Sigmoid colon (tissue), 7 donors: ENCODE data around the gene ZCCHC14. TPM values are rescaled to one million over a fixed set of nuclear protein-coding genes. Genes with fewer than 3 reads are reported as not detected.
A peak's percentile ranks its signal among the peaks of the same experiment; 100 is the strongest.

Experiments
- DNase-seq: peaks from one replicate; pipeline ENCODE4 v3.0.0-alpha.2; 2019
- H3K27ac ChIP-seq, 4 donors: fragments of 200-600 bp; sonication (generic); one replicate each; pipeline ENCODE4 v1.5.1; 2016 to 2019; ENCODE audit warnings: mild to moderate bottlenecking in 1 of 4
- H3K27me3 ChIP-seq, 3 donors: fragments of 200-600 bp; sonication (generic); one replicate each; pipeline ENCODE4 v1.5.1; 2019; ENCODE audit warnings: mild to moderate bottlenecking in 1 of 3
- H3K36me3 ChIP-seq, 4 donors: fragments of 200-600 bp; sonication (generic); one replicate each; pipeline ENCODE4 v1.5.1; 2016 to 2019
- H3K4me1 ChIP-seq, 4 donors: fragments of 200-600 bp; sonication (generic); one replicate each; pipeline ENCODE4 v1.5.1; 2017 to 2019
- H3K4me3 ChIP-seq, 4 donors: fragments of 200-600 bp; sonication (generic); one replicate each; pipeline ENCODE4 v1.5.1; 2017 to 2019; ENCODE audit warnings: mild to moderate bottlenecking in 2 of 4, moderate library complexity in 1 of 4
- H3K9me3 ChIP-seq, 4 donors: fragments of 200-600 bp in 3 of 4; sonication (generic) in 3 of 4; one replicate each; pipeline versions ENCODE4 v1.5.1 to v1.6.1; 2013 to 2019
- CTCF ChIP-seq, 4 experiments: fragments of 450-650 bp in 3 of 4; fragments of 200-600 bp in 1 of 4; IDR thresholded peaks; one replicate each; pipeline ENCODE4 v1.5.1; 2016 to 2019; ENCODE audit warnings: antibody characterized with exemption in 4 of 4, mild to moderate bottlenecking in 3 of 4, moderate library complexity in 2 of 4
- EP300 ChIP-seq, 4 donors: sonication (generic); formaldehyde crosslinking; IDR thresholded peaks; one replicate each; pipeline ENCODE4 v1.6.1; 2017; ENCODE audit warnings: antibody characterized with exemption in 4 of 4
- POLR2A ChIP-seq, 2 donors: fragments of 450-650 bp; IDR thresholded peaks; one replicate each; pipeline ENCODE4 v1.6.1; 2016; ENCODE audit warnings: antibody characterized with exemption in 2 of 2, mild to moderate bottlenecking in 2 of 2, moderate library complexity in 2 of 2
- POLR2AphosphoS5 ChIP-seq, 4 donors: sonication (generic); formaldehyde crosslinking; IDR thresholded peaks; one replicate each; pipeline ENCODE4 v1.6.1; 2017; ENCODE audit warnings: antibody characterized with exemption in 4 of 4
- WGBS, 2 donors: extraction: QIAGEN DNeasy Blood & Tissue Kit; methylation state at CpG; one replicate each; pipeline ENCODE4 v1.1.7; 2013; 5-methylcytosine and 5-hydroxymethylcytosine counted together
- intact Hi-C: fragments of 100-400 bp; cut with DNase I; formaldehyde crosslinking; loops from one replicate; pipeline ENCODE4 v1.15.1; 2023
- polyA plus RNA-seq, 3 donors: library from polyadenylated mRNA; stranded (reverse); fragments of 200-250 nt; gene quantifications; one replicate each; pipeline ENCODE4 v1.2.3, GENCODE V29; 2013
- total RNA-seq, 4 donors: library from RNA; depleted of rRNA; stranded (reverse); fragments of >200 nt; gene quantifications; one replicate each; pipeline ENCODE4 v1.1.0, GENCODE V29; 2016
- donor health status: healthy with polysubstance abuse.
- donor health status: Bipolar disorder and iron deficiency.
- donor health status: healthy.

Gene ZCCHC14
- total and polyA plus RNA-seq, 7 donors = 6.0 to 23.8 (median 11.8) TPM

- 54 to 55% methylated on average over 5 of the region's 5 CpGs for WGBS, 2 donors
- Histone ChIP-seq H3K27ac (peak overlapping the region in 2 of 4 donors; percentile 75 to 80), H3K27me3 (no peaks in the 10 kb centered on the region), H3K4me3 (no peak overlapping the region), H3K4me1 (peaks cover 0 to 81% (median 74%) of the 10 kb centered on the region in 4 donors), H3K36me3 (peaks cover 0 to 6% (median 0%) of the 10 kb centered on the region in 4 donors), H3K9me3 (no peaks in the 10 kb centered on the region)
- DNase-seq = no peak
- TF ChIP-seq EP300 (IDR thresholded peaks at IDR 0.05) (no peak), POLR2A (IDR thresholded peaks at IDR 0.05) (no peak), CTCF (IDR thresholded peaks at IDR 0.05) (no peak), POLR2AphosphoS5 (IDR thresholded peaks at IDR 0.05) (no peak)
- intact Hi-C loops = no loop called here
Measured at GRCh38 chr16:87368029-87368770, 124.6 kb downstream of the ZCCHC14 start.

GRCh38 chr16:87367529-87367928 is 125.3 kb downstream of the ZCCHC14 start:
- intact Hi-C loops = no loop called here
- peak overlapping the region in 2 of 4 donors; percentile 75 to 80 for H3K27ac ChIP-seq

GRCh38 chr16:87366930-87367329 is 125.9 kb downstream of the ZCCHC14 start:
- Histone ChIP-seq H3K4me3 (no peak overlapping the region), H3K36me3 (peaks cover 0 to 13% (median under 1%) of the 10 kb centered on the region in 4 donors), H3K27me3 (no peaks in the 10 kb centered on the region), H3K4me1 (peaks cover 0 to 77% (median 73%) of the 10 kb centered on the region in 4 donors), H3K27ac (peak overlapping the region in 2 of 4 donors; percentile 80 to 87), H3K9me3 (no peaks in the 10 kb centered on the region)
- DNase-seq = no peak
- TF ChIP-seq POLR2AphosphoS5 (IDR thresholded peaks at IDR 0.05) (no peak), POLR2A (IDR thresholded peaks at IDR 0.05) (no peak), CTCF (IDR thresholded peaks at IDR 0.05) (no peak), EP300 (IDR thresholded peaks at IDR 0.05) (no peak)
- WGBS, 2 donors = 65 to 92% methylated on average over 1 of the region's 1 CpG
- intact Hi-C loops = no loop called here

More at GRCh38 chr16:87367529-87367928, 125.3 kb downstream of the ZCCHC14 start:
- TF ChIP-seq POLR2AphosphoS5 (IDR thresholded peaks at IDR 0.05) (no peak), CTCF (IDR thresholded peaks at IDR 0.05) (no peak), POLR2A (IDR thresholded peaks at IDR 0.05) (no peak), EP300 (IDR thresholded peaks at IDR 0.05) (no peak)
- Histone ChIP-seq H3K4me3 (no peak overlapping the region), H3K27me3 (no peaks in the 10 kb centered on the region), H3K36me3 (peaks cover 0 to 7% (median 0%) of the 10 kb centered on the region in 4 donors), H3K9me3 (no peaks in the 10 kb centered on the region), H3K4me1 (peaks cover 0 to 81% (median 76%) of the 10 kb centered on the region in 4 donors)
- no peak for DNase-seq
- WGBS, 2 donors = 87 to 88% methylated on average over 9 of the region's 9 CpGs

- no peak for DNase-seq
- WGBS, 2 donors = 22 to 70% methylated on average over 4 of the region's 4 CpGs
- no peaks in the 10 kb centered on the region for H3K27me3 ChIP-seq
- peak overlapping the region in 2 of 4 donors; percentile 87 to 89 for H3K27ac ChIP-seq
- peaks cover 0 to 19% (median 3%) of the 10 kb centered on the region in 4 donors for H3K36me3 ChIP-seq
- TF ChIP-seq POLR2A (IDR thresholded peaks at IDR 0.05) (no peak), CTCF (IDR thresholded peaks at IDR 0.05) (no peak), POLR2AphosphoS5 (IDR thresholded peaks at IDR 0.05) (no peak), EP300 (IDR thresholded peaks at IDR 0.05) (no peak)
- H3K4me3 ChIP-seq = no peak overlapping the region
- no peaks in the 10 kb centered on the region for H3K9me3 ChIP-seq
- peaks cover 0 to 70% (median 68%) of the 10 kb centered on the region in 4 donors for H3K4me1 ChIP-seq
- intact Hi-C loops = no loop called here
Measured at GRCh38 chr16:87366288-87366687, 126.5 kb downstream of the ZCCHC14 start.
